Activated T-helper 2 cell treated with anti-CD3 and anti-CD28 coated beads, Interferon-gamma antibody, Interleukin-2, Interleukin-4, amounts not matched to agents 10 μg/mL and 5 μg/mL and 100 μg/mL, durations not matched to agents 14 hours and 24 hours and 36 hours (primary cell): ENCODE results near the gene TPX2. TPM values are rescaled to one million over a fixed set of nuclear protein-coding genes. Genes with fewer than 3 reads are reported as not detected.
"Not testable (repeated sequence)": the region's sequence is repeated elsewhere in the genome, so short reads cannot be mapped to it uniquely, and the experiment has no call there.

Experiments used
- DNase-seq: peaks from one replicate; pipeline ENCODE4 v3.0.0; 2021; ENCODE audit warnings: low spot score
- H3K27ac Mint-ChIP-seq: one replicate; pipeline ENCODE4 v1.8.0; 2021; ENCODE audit warnings: mixed read lengths
- H3K27me3 Mint-ChIP-seq: one replicate; pipeline ENCODE4 v1.8.0; 2021; ENCODE audit warnings: low read depth, mixed read lengths
- H3K36me3 Mint-ChIP-seq: one replicate; pipeline ENCODE4 v1.8.0; 2021; ENCODE audit warnings: low read depth, mixed read lengths
- H3K4me1 Mint-ChIP-seq: one replicate; pipeline ENCODE4 v1.8.0; 2021; ENCODE audit warnings: low read depth, mixed read lengths
- H3K4me3 Mint-ChIP-seq: one replicate; pipeline ENCODE4 v1.8.0; 2021; ENCODE audit warnings: low read depth, mild to moderate bottlenecking, moderate library complexity, mixed read lengths
- H3K9me3 Mint-ChIP-seq: one replicate; pipeline ENCODE4 v1.8.0; 2021; ENCODE audit warnings: mixed read lengths
- intact Hi-C: fragments of 100-400 bp; cut with micrococcal nuclease; formaldehyde crosslinking; loops from one replicate; pipeline ENCODE4 v1.15.1; 2023
- total RNA-seq: library from RNA; stranded (reverse); gene quantifications from 2 replicates; pipeline ENCODE4 v1.2.3, GENCODE V29; 2022

The TPX2 gene
- total RNA-seq, 1 donor from 2014 or later: 82.8 TPM

- DNase-seq: peak; percentile 63
- Mint-ChIP-seq H3K27me3 (no peaks in the 10 kb centered on the region), H3K36me3 (no peaks in the 10 kb centered on the region), H3K9me3 (no peaks in the 10 kb centered on the region), H3K4me3 (no peak overlapping the region), H3K27ac (no peak overlapping the region), H3K4me1 (peaks cover 5% of the 10 kb centered on the region)
- intact Hi-C loops: loop anchor here (2.0 to 10.0 kb wide), 3 partner anchors 24 to 270 kb away; partner anchors contain the start of gene PDRG1
Observed at GRCh38 chr20:31822421-31823330, 83.6 kb downstream of the TPX2 start.

- Mint-ChIP-seq H3K27ac (no peak overlapping the region), H3K4me3 (no peak overlapping the region), H3K36me3 (no peaks in the 10 kb centered on the region), H3K4me1 (peaks cover 5% of the 10 kb centered on the region), H3K27me3 (no peaks in the 10 kb centered on the region), H3K9me3 (no peaks in the 10 kb centered on the region)
- no peak for DNase-seq
- intact Hi-C loops: loop anchor here (2.0 to 10.0 kb wide), 3 partner anchors 23 to 269 kb away; partner anchors contain the start of gene PDRG1
Observed at GRCh38 chr20:31823360-31824124, 84.5 kb downstream of the TPX2 start.

- H3K36me3 Mint-ChIP-seq: no peaks in the 10 kb centered on the region
- no peak for DNase-seq
- no peak overlapping the region for H3K4me3 Mint-ChIP-seq
- no peaks in the 10 kb centered on the region for H3K27me3 Mint-ChIP-seq
- peaks cover 5% of the 10 kb centered on the region for H3K4me1 Mint-ChIP-seq
- no peak overlapping the region for H3K27ac Mint-ChIP-seq
- intact Hi-C loops: loop anchor here (10.0 kb wide), 1 partner anchor 131 kb away; the partner anchor contains the start of gene PDRG1
- no peaks in the 10 kb centered on the region for H3K9me3 Mint-ChIP-seq
Observed at GRCh38 chr20:31824125-31824485, 85.0 kb downstream of the TPX2 start.

GRCh38 chr20:31824554-31825313 is 85.6 kb downstream of the TPX2 start:
- intact Hi-C loops: loop anchor here (10.0 kb wide), 1 partner anchor 130 kb away; the partner anchor contains the start of gene PDRG1
- H3K27me3 Mint-ChIP-seq: no peaks in the 10 kb centered on the region
- no peaks in the 10 kb centered on the region for H3K36me3 Mint-ChIP-seq
- H3K27ac Mint-ChIP-seq: no peak overlapping the region
- no peak overlapping the region for H3K4me3 Mint-ChIP-seq
- peaks cover 5% of the 10 kb centered on the region for H3K4me1 Mint-ChIP-seq
- no peaks in the 10 kb centered on the region for H3K9me3 Mint-ChIP-seq
- no peak for DNase-seq

- intact Hi-C loops: loop anchor here (10.0 kb wide), 1 partner anchor 129 kb away; the partner anchor contains the start of gene PDRG1
- no peak overlapping the region for H3K27ac Mint-ChIP-seq
- H3K4me3 Mint-ChIP-seq: no peak overlapping the region
- no peaks in the 10 kb centered on the region for H3K9me3 Mint-ChIP-seq
- peaks cover 5% of the 10 kb centered on the region for H3K4me1 Mint-ChIP-seq
- DNase-seq: no peak
- H3K36me3 Mint-ChIP-seq: no peaks in the 10 kb centered on the region
- H3K27me3 Mint-ChIP-seq: no peaks in the 10 kb centered on the region
Observed at GRCh38 chr20:31826074-31826473, 87.0 kb downstream of the TPX2 start.

- intact Hi-C loops: loop anchor here (10.0 kb wide), 1 partner anchor 128 kb away; the partner anchor contains the start of gene PDRG1
- Mint-ChIP-seq H3K4me1 (peaks cover 5% of the 10 kb centered on the region), H3K27ac (no peak overlapping the region), H3K36me3 (no peaks in the 10 kb centered on the region), H3K9me3 (no peaks in the 10 kb centered on the region), H3K27me3 (no peaks in the 10 kb centered on the region), H3K4me3 (no peak overlapping the region)
- no peak for DNase-seq
Observed at GRCh38 chr20:31827059-31827458, 88.0 kb downstream of the TPX2 start.

GRCh38 chr20:31828016-31828415 is 88.9 kb downstream of the TPX2 start:
- not testable (repeated sequence) for H3K4me3 Mint-ChIP-seq, H3K27me3 Mint-ChIP-seq

GRCh38 chr20:31829731-31830130 is 90.6 kb downstream of the TPX2 start:
- intact Hi-C loops: loop anchor here (10.0 kb wide), 1 partner anchor 125 kb away; the partner anchor contains the start of gene PDRG1
- Mint-ChIP-seq H3K4me1 (no peaks in the 10 kb centered on the region), H3K27ac (no peak overlapping the region)

More at GRCh38 chr20:31828016-31828415, 88.9 kb downstream of the TPX2 start:
- intact Hi-C loops: loop anchor here (10.0 kb wide), 1 partner anchor 127 kb away; the partner anchor contains the start of gene PDRG1
- H3K9me3 Mint-ChIP-seq, H3K4me1 Mint-ChIP-seq, H3K27ac Mint-ChIP-seq, H3K36me3 Mint-ChIP-seq, DNase-seq: not testable (repeated sequence)

GRCh38 chr20:31830406-31830981 is 91.4 kb downstream of the TPX2 start:
- Mint-ChIP-seq H3K36me3 (no peaks in the 10 kb centered on the region), H3K27me3 (no peaks in the 10 kb centered on the region), H3K4me3 (no peak overlapping the region), H3K27ac (no peak overlapping the region), H3K9me3 (no peaks in the 10 kb centered on the region), H3K4me1 (no peaks in the 10 kb centered on the region)
- DNase-seq: no peak
- intact Hi-C loops: no loop called here

More at GRCh38 chr20:31829731-31830130, 90.6 kb downstream of the TPX2 start:
- Mint-ChIP-seq H3K27me3 (no peaks in the 10 kb centered on the region), H3K4me3 (no peak overlapping the region), H3K36me3 (no peaks in the 10 kb centered on the region), H3K9me3 (no peaks in the 10 kb centered on the region)
- no peak for DNase-seq

GRCh38 chr20:31831211-31831610 is 92.1 kb downstream of the TPX2 start:
- Mint-ChIP-seq H3K4me3 (no peak overlapping the region), H3K27ac (no peak overlapping the region), H3K4me1 (peaks cover 4% of the 10 kb centered on the region), H3K27me3 (no peaks in the 10 kb centered on the region), H3K36me3 (no peaks in the 10 kb centered on the region), H3K9me3 (no peaks in the 10 kb centered on the region)
- intact Hi-C loops: no loop called here
- DNase-seq: no peak

GRCh38 chr20:31831771-31832306 is 92.7 kb downstream of the TPX2 start:
- Mint-ChIP-seq H3K4me3 (no peak overlapping the region), H3K9me3 (no peaks in the 10 kb centered on the region), H3K27ac (no peak overlapping the region), H3K27me3 (no peaks in the 10 kb centered on the region), H3K4me1 (peaks cover 7% of the 10 kb centered on the region), H3K36me3 (no peaks in the 10 kb centered on the region)
- no peak for DNase-seq
- intact Hi-C loops: no loop called here
